H1 (cell line): ENCODE data around the gene POU6F2. TPM values are rescaled to one million over a fixed set of nuclear protein-coding genes. Genes with fewer than 3 reads are reported as not detected.

ENCODE experiments used
- CTCF ChIA-PET: fragments of 300-600 bp; sonication (Branson Sonifier 250); formaldehyde crosslinking; loops from one replicate; lab custom pipeline; 2021; ENCODE audit not compliant: partially characterized antibody; lab: Charles Lee
- POLR2A ChIA-PET: fragments of 300-600 bp; sonication (Branson Sonifier 250); formaldehyde crosslinking; loops from one replicate; lab custom pipeline; 2021; ENCODE audit warnings: inconsistent platforms; ENCODE audit not compliant: partially characterized antibody; lab: Charles Lee
- DNase-seq, 2 experiments: peaks; one replicate each; pipeline versions ENCODE4 v3.0.0 to v3.0.0-alpha.2; 2010 to 2022; ENCODE audit warnings: low spot score in 2 of 2, low read depth in 1 of 2, mixed read lengths in 1 of 2
- FAIRE-seq: peaks from 2 replicates; lab custom pipeline; 2011; peaks lifted over from hg19 to GRCh38; lab: Jason Lieb, UNC
- H2AFZ ChIP-seq: 2 replicates; pipeline ENCODE4 v1.8.1; 2012; ENCODE audit warnings: low read length, inconsistent platforms
- H2AK5ac ChIP-seq: 2 replicates; pipeline ENCODE4 v1.6.1; 2013; ENCODE audit warnings: low read depth, low read length
- H2BK120ac ChIP-seq: replicated peaks from 2 replicates; pipeline ENCODE3; 2013; ENCODE audit warnings: low read depth, low read length, inconsistent platforms
- H2BK12ac ChIP-seq: 2 replicates; pipeline ENCODE4 v1.6.1; 2013; ENCODE audit warnings: low read depth, low read length
- H2BK15ac ChIP-seq: 2 replicates; pipeline ENCODE4 v1.6.1; 2013; ENCODE audit warnings: low read length
- H2BK20ac ChIP-seq: 2 replicates; pipeline ENCODE4 v1.6.1; 2013; ENCODE audit warnings: low read length
- H2BK5ac ChIP-seq: 2 replicates; pipeline ENCODE4 v1.6.1; 2013; ENCODE audit warnings: low read depth, low read length
- H3K14ac ChIP-seq: 2 replicates; pipeline ENCODE4 v1.6.1; 2013; ENCODE audit warnings: inconsistent platforms; ENCODE audit not compliant: insufficient read length
- H3K18ac ChIP-seq: 2 replicates; pipeline ENCODE4 v1.6.1; 2013; ENCODE audit warnings: low read length; ENCODE audit errors: extremely low read depth
- H3K23ac ChIP-seq: 2 replicates; pipeline ENCODE4 v1.6.1; 2013; ENCODE audit warnings: inconsistent platforms; ENCODE audit not compliant: insufficient read length
- H3K23me2 ChIP-seq: 2 replicates; pipeline ENCODE4 v1.6.1; 2013; ENCODE audit warnings: low read depth, low read length
- H3K27ac ChIP-seq: 2 replicates; pipeline ENCODE4 v1.6.1; 2011; ENCODE audit warnings: low read depth, low read length, inconsistent platforms
- H3K27me3 ChIP-seq, 4 experiments: replicated peaks in 1 of 4; 1 replicate in 1 of 4; 2 replicates in 3 of 4; pipeline versions ENCODE4 v1.6.1 to v1.8.1; 2011 to 2013; ENCODE audit warnings: low read length in 3 of 4, mild to moderate bottlenecking in 3 of 4, inconsistent platforms in 2 of 4, mixed read lengths in 2 of 4, moderate library complexity in 1 of 4; ENCODE audit not compliant: control insufficient read depth in 3 of 4, insufficient read depth in 3 of 4; ENCODE audit errors: extremely low read depth in 1 of 4
- H3K36me3 ChIP-seq, 4 experiments: 2 replicates each; pipeline versions ENCODE4 v1.6.1 to v1.8.1; 2011 to 2013; ENCODE audit warnings: mild to moderate bottlenecking in 4 of 4, low read length in 3 of 4, moderate library complexity in 2 of 4, control low read depth in 1 of 4, inconsistent platforms in 1 of 4; ENCODE audit not compliant: insufficient read depth in 4 of 4, control insufficient read depth in 2 of 4
- H3K4ac ChIP-seq: replicated peaks from 2 replicates; pipeline ENCODE3; 2013; ENCODE audit warnings: low read length, low read depth, mixed read lengths, inconsistent platforms; ENCODE audit not compliant: insufficient read length
- H3K4me1 ChIP-seq, 4 experiments: replicated peaks in 1 of 4; 1 replicate in 1 of 4; 2 replicates in 3 of 4; pipeline versions ENCODE4 v1.6.1 to v1.8.1; 2011 to 2013; ENCODE audit warnings: low read length in 3 of 4, inconsistent platforms in 2 of 4, mixed read lengths in 1 of 4; ENCODE audit not compliant: insufficient read depth in 4 of 4, control insufficient read depth in 3 of 4
- H3K4me2 ChIP-seq, 2 experiments: 2 replicates each; pipeline versions ENCODE4 v1.6.1 to v1.8.1; 2011 to 2013; ENCODE audit warnings: low read depth in 2 of 2, low read length in 2 of 2, control low read depth in 1 of 2, inconsistent platforms in 1 of 2, mild to moderate bottlenecking in 1 of 2; ENCODE audit not compliant: insufficient read depth in 1 of 2
- H3K4me3 ChIP-seq, 4 experiments: fragments of 200-600, 300-600 bp in 1 of 4; sonication (generic), shearing (Covaris generic), sonication (Bioruptor Twin) in 1 of 4; 2 replicates each; pipeline versions ENCODE4 v1.5.1 to v1.8.1; 2011 to 2016; ENCODE audit warnings: low read length in 4 of 4, low read depth in 3 of 4, control low read depth in 2 of 4, inconsistent platforms in 2 of 4, mild to moderate bottlenecking in 2 of 4, mixed read lengths in 1 of 4, moderate library complexity in 1 of 4; ENCODE audit not compliant: insufficient read depth in 2 of 4; ENCODE audit errors: extremely low read depth in 1 of 4
- H3K56ac ChIP-seq: replicated peaks from 2 replicates; pipeline ENCODE3; 2013; ENCODE audit warnings: low read depth, mild to moderate bottlenecking, mixed read lengths, low read length, inconsistent platforms; ENCODE audit not compliant: insufficient read length
- H3K79me1 ChIP-seq: 2 replicates; pipeline ENCODE4 v1.6.1; 2013; ENCODE audit warnings: low read depth, low read length, control low read depth
- H3K79me2 ChIP-seq, 2 experiments: 2 replicates each; pipeline versions ENCODE4 v1.6.1 to v1.8.1; 2012 to 2013; ENCODE audit warnings: low read length in 2 of 2, mild to moderate bottlenecking in 2 of 2, inconsistent platforms in 1 of 2; ENCODE audit not compliant: insufficient read depth in 2 of 2, control insufficient read depth in 1 of 2
- H3K9ac ChIP-seq, 4 experiments: replicated peaks in 1 of 4; 1 replicate in 1 of 4; 2 replicates in 3 of 4; pipeline versions ENCODE4 v1.6.1 to v1.8.1; 2011 to 2013; ENCODE audit warnings: low read depth in 3 of 4, low read length in 3 of 4, control low read depth in 2 of 4, mild to moderate bottlenecking in 2 of 4, moderate library complexity in 2 of 4, inconsistent platforms in 1 of 4; ENCODE audit errors: extremely low read depth in 1 of 4
- H3K9me3 ChIP-seq, 2 experiments: 2 replicates each; pipeline versions ENCODE4 v1.6.1 to v1.8.1; 2012 to 2013; ENCODE audit warnings: mild to moderate bottlenecking in 2 of 2, moderate library complexity in 2 of 2, control low read depth in 1 of 2, inconsistent platforms in 1 of 2, low read depth in 1 of 2, low read length in 1 of 2, mixed read lengths in 1 of 2; ENCODE audit not compliant: insufficient read depth in 2 of 2
- H4K20me1 ChIP-seq, 2 experiments: replicated peaks in 1 of 2; 2 replicates each; pipeline versions ENCODE3 to v1.8.1; 2011 to 2013; ENCODE audit warnings: inconsistent platforms in 2 of 2, low read length in 2 of 2, mild to moderate bottlenecking in 1 of 2; ENCODE audit not compliant: insufficient read depth in 2 of 2, control insufficient read depth in 1 of 2
- H4K5ac ChIP-seq: 2 replicates; pipeline ENCODE4 v1.6.1; 2013; ENCODE audit warnings: low read length, low read depth, mixed read lengths, inconsistent platforms; ENCODE audit not compliant: insufficient read length
- H4K8ac ChIP-seq: 2 replicates; pipeline ENCODE4 v1.8.0; 2013; ENCODE audit warnings: mild to moderate bottlenecking, moderate library complexity, low read length, inconsistent platforms; ENCODE audit not compliant: insufficient read depth; ENCODE audit errors: extremely low read depth
- H4K91ac ChIP-seq: replicated peaks from 2 replicates; pipeline ENCODE3; 2013; ENCODE audit warnings: low read length, mixed read lengths, inconsistent platforms; ENCODE audit not compliant: insufficient read length
- ATF3 ChIP-seq: IDR thresholded peaks from 2 replicates; pipeline ENCODE4 v1.6.1; 2011; ENCODE audit warnings: low read depth, mild to moderate bottlenecking, low read length; ENCODE audit not compliant: insufficient read depth
- BRCA1 ChIP-seq: IDR thresholded peaks from 2 replicates; pipeline ENCODE4 v1.6.1; 2012; ENCODE audit warnings: low read depth, low read length, improper control_type of control experiment
- CEBPB ChIP-seq: IDR thresholded peaks from 2 replicates; pipeline ENCODE4 v1.6.1; 2012; ENCODE audit warnings: low read depth, low read length
- CTCF ChIP-seq, 3 experiments: IDR thresholded peaks; 1 replicate in 2 of 3; 2 replicates in 1 of 3; pipeline versions ENCODE4 v1.5.1 to v1.6.1; 2011; ENCODE audit warnings: low read length in 3 of 3, mild to moderate bottlenecking in 3 of 3, inconsistent platforms in 2 of 3, low read depth in 1 of 3, moderate library complexity in 1 of 3; ENCODE audit not compliant: insufficient read depth in 1 of 3; ENCODE audit errors: control extremely low read depth in 1 of 3
- EZH2 ChIP-seq: fragments of 200-600 bp; sonication (generic); IDR thresholded peaks from 2 replicates; pipeline ENCODE4 v1.7.1; 2012; ENCODE audit warnings: low read depth, mild to moderate bottlenecking, moderate library complexity, low read length, inconsistent platforms; ENCODE audit not compliant: severe bottlenecking
- HDAC6 ChIP-seq: IDR thresholded peaks from one replicate; pipeline ENCODE4 v1.7.1; 2012; ENCODE audit warnings: low read depth, mild to moderate bottlenecking, inconsistent platforms, low read length, moderate library complexity
- JUND ChIP-seq: IDR thresholded peaks from 2 replicates; pipeline ENCODE4 v1.6.1; 2011; ENCODE audit warnings: mild to moderate bottlenecking, improper control_type of control experiment, low read length
- NRF1 ChIP-seq: IDR thresholded peaks from 2 replicates; pipeline ENCODE4 v1.6.1; 2011; ENCODE audit warnings: mild to moderate bottlenecking, low read depth, low read length, improper control_type of control experiment
- PHF8 ChIP-seq: fragments of 200-600 bp; sonication (generic); conservative IDR thresholded peaks from 2 replicates; pipeline ENCODE4 v1.7.1; 2012; ENCODE audit warnings: low read depth, mild to moderate bottlenecking, inconsistent platforms, low read length, moderate library complexity
- polyA plus RNA-seq, 7 experiments: library from polyadenylated mRNA; depleted of rRNA in 3 of 7; stranded (reverse) in 5 of 7; unstranded in 2 of 7; fragments of >200 nt in 5 of 7; fragments of 200-250 nt in 2 of 7; gene quantifications; 1 replicate in 5 of 7; 2 replicates in 1 of 7; 4 replicates in 1 of 7; pipeline versions ENCODE4 v1.2.1 to v1.2.3, GENCODE V29; 2011 to 2013; ENCODE audit warnings: missing spikeins in 2 of 7, mixed read lengths in 2 of 7
- total RNA-seq: library from RNA; stranded (reverse); fragmentation: NEBNext Ultra II Directional; extraction: Animal tissue kit (Norgen Biotek cat#: 25700); gene quantifications from 2 replicates; pipeline ENCODE4 v1.2.1, GENCODE V29; 2021

The POU6F2 gene
- total and polyA plus RNA-seq, 2 of the 8 experiments (the other 6 are each of a cell fraction or from before 2014, with no cell fraction given), result 1.1 to 2.0 TPM

- no peak overlapping the region for H3K4me3 ChIP-seq
- H4K91ac ChIP-seq, result no peak overlapping the region
- H3K79me2 ChIP-seq, result no peaks in the 10 kb centered on the region
- H2AFZ ChIP-seq, result no peak overlapping the region
- H3K23me2 ChIP-seq, result no peaks in the 10 kb centered on the region
- no peak overlapping the region for H3K4me2 ChIP-seq
- no peak overlapping the region for H3K56ac ChIP-seq
- H3K18ac ChIP-seq, result no peak overlapping the region
- H3K9me3 ChIP-seq, result no peaks in the 10 kb centered on the region
- H2BK12ac ChIP-seq, result no peak overlapping the region
- H3K36me3 ChIP-seq, result no peaks in the 10 kb centered on the region
- H3K4me1 ChIP-seq, result no peaks in the 10 kb centered on the region
- H3K14ac ChIP-seq, result no peak overlapping the region
- no peak overlapping the region for H3K27ac ChIP-seq
- POLR2A ChIA-PET, result no interaction called here
- TF ChIP-seq PHF8, result no peak
- no peak for TF ChIP-seq EZH2
- no peak for TF ChIP-seq ATF3
- no peak for TF ChIP-seq CTCF (IDR thresholded peaks at IDR 0.05; ENCODE audit: control extremely low read depth in 1 of 3, insufficient read depth in 1 of 3, low read depth in 1 of 3, low read length in 3 of 3)
- TF ChIP-seq BRCA1, result no peak
- no peak for TF ChIP-seq HDAC6
- TF ChIP-seq CEBPB, result no peak
- TF ChIP-seq JUND, result no peak
- no peak for TF ChIP-seq NRF1
- H4K8ac ChIP-seq, result no peak overlapping the region
- no peak overlapping the region for H4K5ac ChIP-seq
- no peaks in the 10 kb centered on the region for H3K79me1 ChIP-seq
- H2BK15ac ChIP-seq, result no peak overlapping the region
- no peak overlapping the region for H3K9ac ChIP-seq
- H4K20me1 ChIP-seq, result no peaks in the 10 kb centered on the region
- CTCF ChIA-PET, result no interaction called here
- DNase-seq (no peak), FAIRE-seq (no peak)
- no peak overlapping the region for H2AK5ac ChIP-seq
- no peak overlapping the region for H3K4ac ChIP-seq
- no peak overlapping the region for H2BK20ac ChIP-seq
- no peak overlapping the region for H2BK5ac ChIP-seq
- H2BK120ac ChIP-seq, result no peak overlapping the region
- H3K27me3 ChIP-seq, result no peaks in the 10 kb centered on the region
- H3K23ac ChIP-seq, result no peak overlapping the region
Observed at GRCh38 chr7:39480901-39481300, 503.2 kb downstream of the POU6F2 start.
